Stomach (tissue), 4 donors: Measurements from ENCODE around the gene PTPRC.

Experiments used
- CTCF ChIP-seq, 7 experiments: fragments of 450-650 bp in 4 of 7; fragments of 200-600 bp in 3 of 7; sonication (generic) in 3 of 7; IDR thresholded peaks; one replicate each; pipeline ENCODE4 v1.5.1; 2016 to 2019; ENCODE audit warnings: antibody characterized with exemption in 7 of 7, control low read depth in 2 of 7, mild to moderate bottlenecking in 1 of 7
- EP300 ChIP-seq: sonication (generic); formaldehyde crosslinking; IDR thresholded peaks from one replicate; pipeline ENCODE4 v1.6.1; 2017; ENCODE audit warnings: antibody characterized with exemption
- POLR2AphosphoS5 ChIP-seq, 3 donors: sonication (generic); formaldehyde crosslinking; IDR thresholded peaks; one replicate each; pipeline ENCODE4 v1.6.1; 2016; ENCODE audit warnings: antibody characterized with exemption in 3 of 3

GRCh38 chr1:198623752-198624647, 14.8 kb upstream of the PTPRC start:
- TF ChIP-seq CTCF (IDR thresholded peaks at IDR 0.05), result no peak
- TF ChIP-seq POLR2AphosphoS5 (IDR thresholded peaks at IDR 0.05), result no peak
- TF ChIP-seq EP300, result no peak
